HG02798 (cell line): ENCODE data around the gene BPI.
"Not testable (repeated sequence)": the region's sequence is repeated elsewhere in the genome, so short reads cannot be mapped to it uniquely, and the experiment has no call there.

Experiments used
- ATAC-seq: cut with Tn5 transposase; IDR thresholded peaks from one replicate; pipeline ENCODE4 v1.9.1; 2021; ENCODE audit warnings: mild to moderate bottlenecking; ENCODE audit not compliant: unreplicated experiment, poor library complexity

BPI gene

DNA sequence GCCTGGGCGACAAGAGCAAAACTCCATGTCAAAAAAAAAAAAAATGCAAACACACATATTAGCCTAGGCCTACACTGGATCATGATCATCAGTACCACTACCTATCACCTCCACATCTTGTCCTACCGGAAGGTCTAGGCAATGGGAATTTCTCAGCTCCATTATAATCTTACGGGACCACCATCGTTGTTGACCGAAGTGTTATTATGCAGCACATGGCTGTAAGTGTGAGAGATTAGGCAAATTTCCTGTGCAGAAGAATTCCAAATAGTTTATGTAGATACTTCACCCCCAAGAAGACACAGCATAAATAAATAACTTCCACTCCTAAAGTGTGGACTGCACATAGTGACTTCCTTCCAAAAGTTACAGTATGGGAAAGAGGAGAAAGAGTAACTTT, 26.7 kb upstream of the BPI start:
- ATAC-seq, result no peak

DNA sequence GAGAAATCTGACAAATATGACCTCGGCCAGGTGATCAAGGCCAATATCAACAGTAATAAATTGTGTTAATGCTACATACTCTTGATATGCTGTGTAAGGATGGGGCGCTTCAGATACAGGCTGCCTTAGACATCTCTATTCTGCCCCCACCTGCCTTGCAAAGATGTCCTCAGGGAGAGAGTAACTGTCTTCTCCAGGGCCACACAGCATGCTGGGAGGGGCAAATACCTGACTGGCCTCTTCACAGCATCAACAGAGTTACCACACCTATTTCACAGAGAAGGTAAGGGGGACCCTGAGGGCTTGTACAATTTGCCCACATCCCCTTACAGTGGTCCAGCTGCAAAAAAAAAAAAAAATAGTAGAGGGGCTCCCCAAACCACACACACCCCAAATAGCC, 26.3 kb upstream of the BPI start:
- no peak for ATAC-seq

DNA sequence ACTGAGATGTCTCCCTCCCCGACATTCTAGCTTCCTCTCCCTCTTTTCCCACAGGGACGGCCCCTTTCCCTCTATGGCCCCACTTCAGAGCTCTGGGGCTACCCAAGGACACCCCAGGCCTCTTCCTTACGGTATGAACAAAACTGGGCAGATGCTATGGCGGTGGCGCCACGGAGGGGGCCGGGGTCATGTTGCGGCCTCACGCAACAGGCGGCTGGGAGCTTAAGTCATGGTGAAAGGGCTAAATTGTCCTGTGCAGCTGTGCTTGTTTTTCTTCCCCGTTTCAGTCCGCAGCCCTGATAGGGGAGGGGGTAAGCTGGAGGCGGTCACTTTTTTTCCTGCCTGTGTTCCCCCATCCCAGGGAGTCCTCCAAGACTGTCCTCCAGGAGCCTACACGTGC, 25.8 kb upstream of the BPI start:
- no peak for ATAC-seq

DNA sequence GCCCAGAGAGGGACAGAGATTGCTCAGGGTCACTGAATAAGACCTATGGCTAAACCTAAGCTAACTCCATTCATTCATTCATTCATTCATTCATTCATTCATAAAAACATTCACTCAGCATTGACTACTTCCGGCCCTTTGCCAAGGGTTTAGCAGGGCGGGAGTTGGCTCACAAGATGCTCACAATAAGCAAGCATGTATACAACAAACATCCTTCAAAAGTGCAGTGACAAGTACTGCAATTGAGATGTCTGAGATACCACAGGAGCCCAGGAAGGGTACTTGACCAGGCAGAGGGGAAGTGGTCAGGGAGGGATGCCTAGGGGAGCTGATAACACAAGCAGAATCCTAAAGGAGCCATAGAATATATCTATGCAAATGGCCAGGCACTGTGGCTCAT, 25.2 kb upstream of the BPI start:
- no peak for ATAC-seq

DNA sequence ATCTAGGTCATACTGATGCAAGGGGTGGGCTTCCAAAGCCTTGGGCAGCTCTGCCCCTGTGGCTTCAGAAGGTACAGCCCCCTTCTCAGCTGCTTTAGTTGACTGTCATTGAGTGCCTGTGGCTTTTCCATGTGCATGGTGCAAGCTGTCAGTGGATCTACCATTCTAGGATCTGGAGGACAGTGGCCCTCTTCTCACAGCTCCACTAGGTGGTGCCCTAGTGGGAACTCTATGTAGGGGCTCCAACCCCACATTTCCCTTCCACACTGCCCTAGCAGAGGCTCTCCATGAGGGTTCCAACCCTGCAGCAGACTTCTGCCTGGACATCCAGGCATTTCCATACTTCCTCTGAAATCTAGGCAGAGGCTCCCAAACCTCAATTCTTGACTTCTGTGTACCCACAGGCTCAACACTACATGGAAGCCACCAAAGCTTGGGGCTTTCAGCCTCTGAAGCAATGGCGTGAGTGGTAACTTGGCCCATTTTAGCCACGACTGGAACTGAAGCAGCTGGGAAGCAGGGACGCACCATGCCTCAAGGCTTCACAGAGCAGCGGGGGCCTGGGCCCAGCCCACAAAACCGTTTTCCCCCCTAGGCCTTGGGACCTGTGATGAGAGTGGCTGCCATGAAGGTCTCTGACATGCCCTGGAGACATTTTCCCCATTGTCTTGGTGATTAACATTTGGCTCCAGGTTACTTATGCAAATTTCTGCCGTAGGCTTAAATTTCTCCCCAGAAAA, 22.6 kb upstream of the BPI start:
- not testable (repeated sequence) for ATAC-seq

DNA sequence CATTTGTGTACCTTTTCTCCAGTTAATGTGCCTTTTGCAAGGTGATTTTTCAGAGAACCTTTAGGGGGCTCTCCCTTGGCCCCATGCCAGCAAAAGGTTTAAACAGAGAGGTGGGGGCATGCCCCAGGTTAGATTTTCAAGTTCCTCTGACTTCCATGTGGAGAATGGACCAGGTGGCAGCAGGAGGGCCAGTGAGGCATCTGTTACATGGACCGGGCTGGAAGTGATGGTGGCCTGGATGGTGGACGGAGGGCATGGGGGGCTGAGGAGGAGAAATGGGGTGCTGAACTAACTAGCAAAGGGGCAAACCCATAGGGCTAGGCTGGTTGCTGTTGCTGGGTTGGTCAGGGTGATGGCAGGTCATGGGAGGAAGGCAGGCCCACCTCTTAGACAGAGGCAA, 20.7 kb upstream of the BPI start:
- ATAC-seq, result no peak

DNA sequence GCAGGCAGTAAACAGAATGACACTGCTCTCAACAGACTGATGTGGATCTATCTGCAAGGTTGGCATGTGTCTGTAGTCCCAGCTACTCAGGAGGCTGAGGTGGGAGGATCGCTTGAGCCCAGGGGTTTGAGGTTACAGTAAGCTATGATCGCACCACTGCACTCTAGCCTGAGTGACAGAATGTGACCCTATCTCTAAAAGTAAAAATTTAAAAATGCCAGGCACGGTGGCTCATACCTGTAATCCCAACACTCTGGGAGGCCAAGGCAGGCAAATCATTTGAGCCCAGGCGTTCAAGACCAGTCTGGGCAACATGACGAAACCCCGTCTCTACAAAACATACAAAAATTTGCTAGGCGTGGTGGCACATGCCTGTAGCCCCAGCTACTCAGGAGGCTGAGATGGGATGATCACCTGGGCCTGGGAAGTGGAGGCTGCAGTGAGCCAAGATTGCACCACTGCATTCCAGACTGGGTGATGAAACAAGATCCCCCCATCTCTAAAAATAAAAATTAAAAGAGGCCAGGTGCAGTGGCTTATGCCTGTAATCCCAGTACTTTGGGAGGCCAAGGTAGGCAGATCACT, 19.8 kb upstream of the BPI start:
- not testable (repeated sequence) for ATAC-seq

DNA sequence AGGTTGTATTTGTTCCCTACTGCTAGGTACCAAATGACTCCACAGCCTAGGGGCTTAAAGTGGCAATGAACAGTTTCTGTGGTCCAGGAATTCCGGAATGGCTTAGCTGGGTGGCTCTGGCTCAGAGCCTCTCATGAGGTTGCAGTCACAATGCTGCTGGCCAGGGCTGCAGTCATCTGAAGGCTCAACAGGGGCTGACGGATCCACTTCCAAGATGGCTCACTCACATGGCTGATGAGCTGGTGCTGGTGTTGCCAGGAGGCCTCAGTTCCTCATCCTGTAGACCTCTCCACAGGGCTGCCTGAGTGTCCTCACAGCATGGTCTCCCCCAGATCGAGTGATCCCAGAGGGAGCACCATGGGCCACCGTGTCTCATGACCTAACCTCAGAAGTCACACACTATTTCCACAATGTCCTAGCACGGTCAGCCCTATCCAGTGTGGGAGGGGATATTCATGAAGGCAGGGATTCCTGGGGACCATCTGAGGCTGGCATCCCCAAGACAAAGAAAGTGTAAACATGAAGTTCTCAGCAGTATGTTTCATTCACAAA, 19.0 kb upstream of the BPI start:
- ATAC-seq, result no peak

DNA sequence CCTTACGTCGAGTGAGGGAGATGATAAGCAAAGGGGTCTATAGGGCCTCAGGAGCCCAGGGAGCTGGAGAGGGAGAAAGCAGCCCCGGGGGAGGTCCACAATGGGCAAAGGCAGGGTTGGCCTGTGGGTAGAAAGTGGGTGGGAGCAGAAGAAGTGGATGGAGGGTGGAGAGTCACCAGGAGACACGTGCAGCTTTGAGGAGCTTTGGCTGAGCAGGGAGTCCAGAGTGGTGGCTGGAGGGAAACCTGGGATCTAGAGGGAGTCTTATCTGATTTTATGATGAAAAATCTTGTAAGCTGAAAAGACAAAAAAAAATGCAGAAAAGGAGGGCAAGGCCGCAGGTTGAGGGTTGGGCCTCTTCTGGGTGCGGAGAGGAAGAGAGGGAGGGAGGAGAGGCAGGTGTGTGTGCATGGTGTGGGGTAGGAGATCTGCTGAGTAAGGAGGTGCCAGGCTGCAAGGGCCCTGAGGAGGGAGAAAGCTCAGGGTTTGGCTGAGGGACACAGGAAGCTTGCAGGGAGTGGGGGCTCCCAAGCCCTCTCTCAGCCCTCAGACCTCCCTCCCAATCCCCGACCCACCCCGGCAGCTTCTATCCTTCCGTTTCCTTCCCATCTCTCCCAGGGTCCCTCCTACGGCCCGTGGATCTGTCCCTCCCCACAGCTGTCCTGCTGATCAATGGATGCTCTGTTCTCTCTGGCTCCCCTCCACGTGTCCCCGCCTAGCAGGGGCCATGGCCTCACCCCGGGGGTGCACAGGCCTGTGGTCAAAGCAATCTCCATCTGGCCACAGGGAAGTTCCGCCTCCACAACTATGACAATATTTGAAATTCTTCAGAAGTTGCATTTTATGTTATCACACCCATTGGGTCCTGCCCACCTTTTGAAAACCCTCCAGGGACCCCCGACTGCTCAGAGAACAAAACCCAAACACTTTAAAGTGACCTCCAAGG, 17.1 kb upstream of the BPI start:
- no peak for ATAC-seq

DNA sequence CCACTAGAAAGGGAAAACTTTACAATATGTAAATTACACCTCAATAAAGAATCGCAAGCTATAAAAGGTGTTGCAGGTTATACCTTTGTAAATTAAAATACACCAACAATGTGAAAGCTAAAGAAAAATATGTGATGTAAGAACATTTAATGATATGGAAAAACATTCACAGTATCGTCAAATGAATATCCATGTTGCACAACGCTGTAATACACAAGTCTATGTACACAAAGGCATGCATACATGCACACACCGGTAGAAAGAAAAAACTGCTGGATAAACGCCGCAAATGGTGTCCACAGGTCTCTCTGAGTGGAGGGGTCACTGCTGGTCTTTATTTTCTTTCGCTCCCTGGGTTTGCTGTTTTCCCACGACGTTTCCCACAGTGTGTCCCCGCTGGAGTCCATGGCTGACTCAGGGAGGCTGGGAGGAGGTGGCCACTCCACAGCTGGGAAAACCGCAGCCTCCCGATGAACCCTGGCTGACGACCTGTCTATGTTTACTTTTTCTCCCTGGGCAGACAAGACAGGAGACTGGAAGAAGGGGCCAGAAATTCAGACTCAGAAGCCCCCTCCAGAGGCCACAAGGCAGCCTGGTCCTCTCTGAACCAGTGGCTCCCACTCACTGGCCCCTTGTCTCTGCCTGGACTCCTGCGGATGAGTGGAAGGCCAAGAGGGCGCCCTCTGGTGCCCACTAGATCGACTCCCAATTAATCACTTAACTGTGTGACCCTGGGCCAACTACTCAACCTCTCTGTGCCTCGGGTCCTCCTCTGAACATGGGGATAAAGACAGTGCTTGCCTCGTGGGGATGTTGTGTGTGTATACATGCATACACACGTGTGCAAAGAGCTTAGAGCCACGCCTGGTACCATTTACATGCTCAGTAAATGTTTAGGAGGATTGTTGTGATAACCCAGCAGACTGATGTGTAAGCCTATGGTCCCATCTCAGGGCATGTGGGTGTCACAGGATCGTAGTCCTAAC, 12.8 kb upstream of the BPI start:
- no peak for ATAC-seq

DNA sequence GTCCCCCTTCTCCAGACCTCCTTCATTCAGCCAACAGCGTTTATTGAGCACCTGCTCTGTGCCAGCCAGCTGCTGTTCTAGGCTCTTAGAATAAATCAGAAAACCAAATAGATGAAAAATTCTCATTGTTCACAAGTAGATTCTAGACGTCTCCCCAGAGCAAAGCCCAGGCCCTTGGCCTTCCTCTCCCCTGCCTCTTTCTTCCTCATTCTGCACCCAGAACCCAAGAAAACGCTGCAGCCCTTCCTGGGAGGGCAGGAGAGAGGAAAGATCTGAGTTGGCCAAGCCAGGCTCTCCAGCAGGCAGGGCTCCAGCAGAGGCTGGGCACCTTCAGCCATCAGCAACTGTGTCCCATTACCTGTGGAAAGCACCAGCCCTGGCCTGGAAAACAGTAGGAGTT, 12.0 kb upstream of the BPI start:
- ATAC-seq, result no peak

DNA sequence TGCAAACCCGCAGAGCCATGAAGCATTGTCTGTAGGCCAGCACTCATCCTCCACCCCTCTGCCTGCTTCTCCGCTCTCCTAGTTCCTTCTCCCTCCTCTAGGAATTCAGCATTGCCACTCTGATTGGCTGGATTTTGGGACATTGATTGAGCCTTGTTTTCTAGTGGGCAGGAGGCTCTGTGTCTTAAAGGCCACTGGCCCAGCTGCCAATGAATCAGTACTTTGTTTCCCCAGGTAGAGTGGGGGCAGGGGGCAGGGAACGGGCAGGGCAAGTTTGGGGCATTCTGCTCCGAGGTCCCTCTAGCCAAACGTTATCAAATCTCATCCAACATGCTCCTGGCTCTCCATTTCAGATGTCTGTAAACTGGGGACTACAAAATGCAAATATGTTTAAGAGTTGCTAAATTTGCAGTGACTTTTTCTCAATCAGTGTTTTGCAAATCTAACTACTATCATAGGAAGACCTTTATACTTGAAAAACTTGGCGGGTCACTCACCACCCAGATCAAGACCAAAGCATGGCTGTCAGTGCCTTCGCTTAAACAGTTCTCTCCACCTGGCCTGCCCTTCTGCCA, 10.4 kb upstream of the BPI start:
- ATAC-seq, result no peak

DNA sequence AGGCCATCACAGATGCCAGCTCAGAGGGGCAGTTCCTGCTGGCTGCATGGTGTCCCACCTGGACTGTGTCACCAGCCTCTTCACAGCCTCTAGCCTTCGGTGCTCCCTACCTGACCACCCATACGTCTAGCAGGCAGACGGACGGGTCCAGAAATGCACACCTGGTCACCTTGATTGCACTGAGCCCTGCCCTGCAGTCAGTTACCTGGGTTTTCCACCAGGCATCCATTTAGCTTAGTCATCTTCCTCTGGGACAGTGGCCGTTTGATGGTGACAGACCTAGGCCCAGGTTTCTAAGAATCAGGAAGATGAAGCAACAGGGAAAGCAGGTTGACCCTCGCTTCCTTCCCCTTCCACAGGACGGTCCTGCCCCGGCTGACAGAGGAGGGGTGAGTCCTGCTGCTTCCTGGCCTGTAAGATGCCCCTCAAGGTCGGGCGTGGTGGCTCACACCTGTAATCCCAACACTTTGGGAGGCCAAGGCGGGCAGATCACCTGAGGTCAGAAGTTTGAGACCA, 9.8 kb upstream of the BPI start:
- ATAC-seq, result no peak

DNA sequence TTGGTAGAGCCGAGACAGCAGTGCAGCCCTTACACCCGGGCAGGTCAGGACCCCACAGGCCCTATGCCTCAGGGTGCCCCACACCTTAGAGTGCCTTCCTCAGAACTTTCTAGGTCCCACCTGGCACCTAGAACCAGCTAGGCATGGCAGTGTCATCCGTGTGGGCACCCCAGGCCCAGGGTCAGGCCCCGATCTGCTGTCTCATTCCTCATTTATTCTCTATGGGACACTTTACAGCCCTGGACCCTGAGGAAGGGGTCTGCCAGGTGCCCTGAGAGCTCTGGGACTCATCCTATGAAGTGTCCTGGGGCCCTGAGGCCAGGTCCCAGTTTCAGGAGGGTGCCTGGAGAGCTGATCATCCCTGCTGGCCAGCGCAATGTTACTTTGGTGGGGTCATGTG, 8.1 kb upstream of the BPI start:
- no peak for ATAC-seq

DNA sequence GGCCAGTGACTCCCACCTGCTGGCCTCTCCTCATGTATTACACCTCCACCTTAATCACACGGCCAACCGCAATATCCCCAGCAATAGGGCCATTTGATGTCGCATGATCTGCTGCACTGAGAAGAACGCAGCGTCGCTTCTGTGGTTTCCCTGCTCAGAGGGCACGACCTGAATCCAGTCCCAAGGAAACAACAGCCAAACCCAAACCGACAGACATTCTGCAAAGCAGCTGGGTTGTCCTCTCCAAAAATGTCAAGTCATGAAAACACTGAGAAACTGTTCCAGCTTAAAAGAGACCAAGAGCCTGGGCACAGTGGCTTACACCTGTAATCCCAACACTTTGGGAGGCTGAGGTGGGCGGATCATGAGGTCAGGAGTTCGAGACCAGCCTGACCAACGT, 7.5 kb upstream of the BPI start:
- no peak for ATAC-seq

DNA sequence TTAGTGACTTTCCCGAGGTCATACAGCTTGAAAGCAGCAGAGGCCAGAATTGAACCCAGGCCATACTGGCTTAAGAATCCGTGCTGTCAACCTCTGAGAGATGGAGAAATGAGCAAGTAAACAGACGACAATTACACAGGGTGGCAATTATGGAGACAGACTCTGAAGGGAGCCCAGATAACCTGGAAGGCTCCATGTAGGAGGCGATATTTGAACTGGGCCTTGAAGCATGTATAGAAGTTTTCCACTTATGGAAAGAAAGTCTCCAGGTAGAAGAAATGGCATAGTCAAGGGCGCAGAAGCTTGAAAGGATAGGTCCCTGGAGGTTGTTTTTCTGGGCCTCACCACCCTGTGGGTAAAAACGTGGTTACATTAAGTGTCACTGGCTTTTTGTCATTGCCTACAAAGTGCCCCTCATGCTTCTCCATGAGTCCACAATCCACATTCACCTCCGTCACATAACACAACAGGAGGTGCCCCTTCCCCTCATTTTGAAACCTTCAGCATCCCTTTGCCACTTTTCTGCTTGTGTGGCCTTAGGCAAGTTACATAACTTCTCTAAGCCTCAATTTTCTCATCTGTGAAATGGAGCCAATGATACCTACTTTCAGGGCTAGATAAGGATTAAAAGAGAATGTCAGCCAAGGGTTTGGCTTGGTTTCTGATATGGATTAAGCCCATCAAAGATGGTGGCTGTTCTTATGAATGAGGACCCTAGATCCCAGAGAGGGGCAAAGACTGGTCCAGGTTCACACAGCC, 5.9 kb upstream of the BPI start:
- ATAC-seq, result no peak

DNA sequence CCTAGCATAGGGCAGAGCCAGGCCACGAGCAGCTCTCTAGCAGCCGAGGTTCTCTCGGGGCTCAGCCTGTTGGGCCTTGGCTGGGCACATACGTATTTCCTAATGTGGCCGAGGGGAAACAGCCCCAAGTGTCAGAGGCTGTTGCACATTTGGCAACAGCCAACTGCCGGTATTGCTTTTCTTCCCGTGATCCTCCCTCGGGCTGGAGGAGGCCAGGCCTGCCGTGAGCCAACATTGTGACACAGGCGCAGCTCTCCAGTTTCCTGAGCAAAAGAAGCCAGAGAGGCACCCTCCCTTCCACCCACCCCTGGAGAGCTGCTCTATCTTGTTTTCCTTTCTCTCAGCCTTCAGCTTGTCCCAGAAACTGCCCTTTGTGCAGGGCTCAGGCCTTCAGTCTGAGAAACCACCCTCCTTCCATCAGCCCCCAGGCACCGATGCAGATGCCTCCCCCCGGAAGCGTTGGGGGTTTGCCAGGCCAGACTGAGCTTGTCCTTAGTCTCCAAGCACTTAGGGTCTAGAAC, 5.1 kb upstream of the BPI start:
- no peak for ATAC-seq

DNA sequence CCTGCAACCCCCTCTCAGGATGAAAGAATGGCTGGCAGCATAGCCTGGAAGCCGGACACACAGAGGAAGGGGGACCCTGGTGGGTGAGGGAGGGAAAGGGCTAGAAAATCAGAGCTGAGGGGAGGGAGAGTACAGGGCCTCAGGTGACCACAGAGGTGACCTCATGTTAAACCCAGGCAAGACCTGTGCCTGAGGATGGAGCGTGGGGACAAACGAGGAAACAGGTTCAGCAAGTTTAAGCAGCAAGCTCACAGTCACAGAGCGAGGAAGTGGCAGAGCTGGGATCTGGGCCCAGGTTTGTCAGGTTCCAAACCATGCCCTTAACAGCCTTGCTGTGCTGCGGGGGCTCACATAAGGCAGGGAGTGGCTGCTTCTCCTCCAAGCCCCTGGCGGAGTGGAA, 4.0 kb upstream of the BPI start:
- ATAC-seq, result no peak
